Adrenal gland (tissue), 12 donors: Measurements from ENCODE around the gene OPCML. TPM values are rescaled to one million over a fixed set of nuclear protein-coding genes. Genes with fewer than 3 reads are reported as not detected.

Experiments used
- DNase-seq, 7 donors: peaks; one replicate each; pipeline ENCODE4 v3.0.0-alpha.2; 2019 to 2020
- H3K27ac ChIP-seq, 5 donors: fragments of 200-600 bp; sonication (generic) in 4 of 5; 1 replicate in 3 of 5; 2 replicates in 2 of 5; pipeline versions ENCODE4 v1.5.1 to v1.8.0; 2016 to 2020; ENCODE audit warnings: mild to moderate bottlenecking in 1 of 5
- H3K27me3 ChIP-seq: fragments of 200-600 bp; 2 replicates; pipeline ENCODE4 v1.8.0; 2021
- H3K36me3 ChIP-seq, 2 donors: fragments of 200-600 bp; replicated peaks in 1 of 2; 1 replicate in 1 of 2; 2 replicates in 1 of 2; pipeline versions ENCODE4 v1.5.1 to v1.8.0; 2018 to 2022
- H3K4me1 ChIP-seq, 2 donors: fragments of 200-600 bp; replicated peaks in 1 of 2; 1 replicate in 1 of 2; 2 replicates in 1 of 2; pipeline versions ENCODE4 v1.5.1 to v1.8.0; 2018 to 2021
- H3K4me3 ChIP-seq, 4 donors: fragments of 200-600 bp; sonication (generic) in 3 of 4; one replicate each; pipeline ENCODE4 v1.5.1; 2016 to 2018
- H3K9me3 ChIP-seq, 3 donors: fragments of 200-600 bp; sonication (generic) in 1 of 3; replicated peaks in 1 of 3; 1 replicate in 2 of 3; 2 replicates in 1 of 3; pipeline versions ENCODE4 v1.5.1 to v1.8.0; 2016 to 2021
- POLR2A ChIP-seq, 2 donors: fragments of 450-650 bp; IDR thresholded peaks; one replicate each; pipeline ENCODE4 v1.6.1; 2017; ENCODE audit warnings: antibody characterized with exemption in 2 of 2, mild to moderate bottlenecking in 2 of 2, moderate library complexity in 1 of 2
- WGBS, 4 donors: extraction: QIAGEN DNeasy Blood & Tissue Kit in 2 of 4; methylation state at CpG; one replicate each; pipeline versions ENCODE4 v1.1.5 to v1.1.7; 2013 to 2017; 5-methylcytosine and 5-hydroxymethylcytosine counted together
- intact Hi-C, 2 donors: fragments of 100-400 bp; cut with DNase I; formaldehyde crosslinking; loops; one replicate each; pipeline versions ENCODE4 v1.14.1 to v1.15.0; 2022 to 2023
- polyA plus RNA-seq, 3 donors: library from polyadenylated mRNA; stranded (reverse); fragments of 200-250 nt in 2 of 3; fragments of 350-450 nt in 1 of 3; fragmentation: Illumina TruSeq in 1 of 3; extraction: RNeasy Lipid Tissue Mini Kit (QIAGEN cat#74804) in 1 of 3; gene quantifications; one replicate each; pipeline ENCODE4 v1.2.3, GENCODE V29; 2013 to 2014
- total RNA-seq, 9 donors: library from RNA; depleted of rRNA in 4 of 9; stranded (reverse); fragments of >200 nt in 4 of 9; fragments of 120-200 nt in 1 of 9; fragmentation: NEBNext Ultra II Directional in 1 of 9; extraction: Animal tissue kit (Norgen Biotek cat#: 25700) in 1 of 9; gene quantifications; one replicate each; pipeline versions ENCODE4 v1.1.0 to v1.2.4, GENCODE V29; 2013 to 2023
- TF ChIP-seq, protein P1 (sequence below), 6 experiments: fragments of 450-650 bp in 4 of 6; fragments of 200-600 bp in 2 of 6; sonication (generic) in 1 of 6; IDR thresholded peaks; 1 replicate in 5 of 6; 2 replicates in 1 of 6; pipeline versions ENCODE4 v1.5.1 to v1.8.0; 2016 to 2021; ENCODE audit warnings: antibody characterized with exemption in 6 of 6, mild to moderate bottlenecking in 2 of 6, moderate library complexity in 1 of 6
- donor health status: healthy with polysubstance abuse.
- donor health status: Bipolar disorder and iron deficiency.
- donor health status: DM: yes; HTN: yes; CAD: no.
- donor health status: DM: no; HTN: no; CAD: no.
- donor health status: DM: no; HTN: no; CAD: no.
- donor health status: DM: yes; HTN: yes; CAD: no.

The OPCML gene
- total and polyA plus RNA-seq, 12 donors, result 0.10 to 5.5 (median 0.72) TPM; not detected in 5

GRCh38 chr11:132982772-132983640 lies 549.3 kb downstream of the OPCML start:
- Histone ChIP-seq H3K27ac (no peak overlapping the region), H3K36me3 (no peaks in the 10 kb centered on the region), H3K9me3 (no peaks in the 10 kb centered on the region), H3K4me1 (no peaks in the 10 kb centered on the region), H3K27me3 (no peaks in the 10 kb centered on the region), H3K4me3 (no peak overlapping the region)
- TF ChIP-seq, protein P1, sequence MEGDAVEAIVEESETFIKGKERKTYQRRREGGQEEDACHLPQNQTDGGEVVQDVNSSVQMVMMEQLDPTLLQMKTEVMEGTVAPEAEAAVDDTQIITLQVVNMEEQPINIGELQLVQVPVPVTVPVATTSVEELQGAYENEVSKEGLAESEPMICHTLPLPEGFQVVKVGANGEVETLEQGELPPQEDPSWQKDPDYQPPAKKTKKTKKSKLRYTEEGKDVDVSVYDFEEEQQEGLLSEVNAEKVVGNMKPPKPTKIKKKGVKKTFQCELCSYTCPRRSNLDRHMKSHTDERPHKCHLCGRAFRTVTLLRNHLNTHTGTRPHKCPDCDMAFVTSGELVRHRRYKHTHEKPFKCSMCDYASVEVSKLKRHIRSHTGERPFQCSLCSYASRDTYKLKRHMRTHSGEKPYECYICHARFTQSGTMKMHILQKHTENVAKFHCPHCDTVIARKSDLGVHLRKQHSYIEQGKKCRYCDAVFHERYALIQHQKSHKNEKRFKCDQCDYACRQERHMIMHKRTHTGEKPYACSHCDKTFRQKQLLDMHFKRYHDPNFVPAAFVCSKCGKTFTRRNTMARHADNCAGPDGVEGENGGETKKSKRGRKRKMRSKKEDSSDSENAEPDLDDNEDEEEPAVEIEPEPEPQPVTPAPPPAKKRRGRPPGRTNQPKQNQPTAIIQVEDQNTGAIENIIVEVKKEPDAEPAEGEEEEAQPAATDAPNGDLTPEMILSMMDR (IDR thresholded peaks at IDR 0.05), result no peak
- no peak for TF ChIP-seq POLR2A (IDR thresholded peaks at IDR 0.05)
- intact Hi-C loops, result no loop called here
- 79 to 90% (median 86%) methylated on average over 7 of the region's 7 CpGs for WGBS, 4 donors
- no peak for DNase-seq

- TF ChIP-seq, protein P1 (IDR thresholded peaks at IDR 0.05), result no peak
- TF ChIP-seq POLR2A (IDR thresholded peaks at IDR 0.05), result no peak
- no peak for DNase-seq
- Histone ChIP-seq H3K4me1 (no peaks in the 10 kb centered on the region), H3K4me3 (no peak overlapping the region), H3K27ac (no peak overlapping the region), H3K27me3 (no peaks in the 10 kb centered on the region), H3K9me3 (no peaks in the 10 kb centered on the region), H3K36me3 (no peaks in the 10 kb centered on the region)
- WGBS, 4 donors, result 78 to 88% (median 80%) methylated on average over 17 of the region's 17 CpGs
- intact Hi-C loops, result no loop called here
Measured at GRCh38 chr11:132981131-132981956, 551.0 kb downstream of the OPCML start.

DNA sequence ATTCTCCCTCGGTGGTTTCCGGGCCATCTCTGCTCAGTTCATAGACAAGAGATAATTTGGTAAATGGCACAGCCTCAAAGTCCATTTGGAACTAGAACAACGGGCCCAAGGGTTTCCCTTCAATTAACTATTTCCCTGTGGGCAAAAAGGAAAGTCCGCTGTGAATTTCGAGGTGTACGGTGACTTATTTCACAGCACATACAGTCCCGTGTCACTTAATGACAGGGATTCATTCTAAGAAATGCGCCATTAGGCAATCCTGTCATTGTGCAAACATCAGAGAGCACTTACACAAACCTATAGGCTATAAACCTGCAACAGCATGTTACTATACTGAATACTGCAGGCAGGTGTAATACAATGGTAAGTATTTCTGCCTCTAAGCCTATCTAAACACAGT lies 551.6 kb downstream of the OPCML start:
- intact Hi-C loops, result no loop called here
- H3K36me3 ChIP-seq, result no peaks in the 10 kb centered on the region
- H3K27me3 ChIP-seq, result no peaks in the 10 kb centered on the region
- DNase-seq, result no peak
- TF ChIP-seq, protein P1 (IDR thresholded peaks at IDR 0.05), result no peak
- TF ChIP-seq POLR2A (IDR thresholded peaks at IDR 0.05), result no peak
- H3K4me3 ChIP-seq, result no peak overlapping the region
- H3K9me3 ChIP-seq, result no peaks in the 10 kb centered on the region
- no peak overlapping the region for H3K27ac ChIP-seq
- H3K4me1 ChIP-seq, result no peaks in the 10 kb centered on the region
- WGBS, 4 donors, result 80 to 84% (median 82%) methylated on average over 8 of the region's 8 CpGs

DNA sequence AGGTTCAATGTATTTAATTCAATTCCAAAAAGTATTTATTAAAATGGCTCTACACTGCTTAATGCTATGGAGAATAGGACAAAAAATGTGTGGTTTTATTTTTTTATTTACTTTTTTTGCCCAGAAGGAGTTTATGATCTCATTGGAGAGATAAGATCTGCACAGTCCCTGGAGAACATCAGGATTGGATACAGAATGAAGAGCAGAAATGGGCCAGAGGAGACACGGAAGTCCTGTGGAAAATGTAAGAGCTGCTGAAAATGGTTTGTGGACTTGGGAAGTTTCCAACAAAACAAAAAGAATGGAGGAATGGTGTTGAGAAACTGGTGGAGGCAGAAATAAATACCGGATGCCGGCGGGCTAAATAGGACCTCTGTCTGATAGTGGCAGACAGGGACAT lies 554.6 kb downstream of the OPCML start:
- no peaks in the 10 kb centered on the region for H3K36me3 ChIP-seq
- DNase-seq, result no peak

More for the DNA sequence above, 554.6 kb downstream of the OPCML start:
- intact Hi-C loops, result no loop called here
- Histone ChIP-seq H3K9me3 (no peaks in the 10 kb centered on the region), H3K27me3 (no peaks in the 10 kb centered on the region), H3K4me1 (no peaks in the 10 kb centered on the region), H3K4me3 (no peak overlapping the region), H3K27ac (no peak overlapping the region)
- TF ChIP-seq, protein P1 (IDR thresholded peaks at IDR 0.05), result no peak
- TF ChIP-seq POLR2A (IDR thresholded peaks at IDR 0.05), result no peak
- 81 to 90% (median 83%) methylated on average over 4 of the region's 4 CpGs for WGBS, 4 donors
